ENCODE measurements around the gene TBL1XR1.
A peak's percentile ranks its signal among the peaks of the same experiment; 100 is the strongest.
"Not testable (repeated sequence)": the region's sequence is repeated elsewhere in the genome, so short reads cannot be mapped to it uniquely, and the experiment has no call there.

TBL1XR1 gene

DNA sequence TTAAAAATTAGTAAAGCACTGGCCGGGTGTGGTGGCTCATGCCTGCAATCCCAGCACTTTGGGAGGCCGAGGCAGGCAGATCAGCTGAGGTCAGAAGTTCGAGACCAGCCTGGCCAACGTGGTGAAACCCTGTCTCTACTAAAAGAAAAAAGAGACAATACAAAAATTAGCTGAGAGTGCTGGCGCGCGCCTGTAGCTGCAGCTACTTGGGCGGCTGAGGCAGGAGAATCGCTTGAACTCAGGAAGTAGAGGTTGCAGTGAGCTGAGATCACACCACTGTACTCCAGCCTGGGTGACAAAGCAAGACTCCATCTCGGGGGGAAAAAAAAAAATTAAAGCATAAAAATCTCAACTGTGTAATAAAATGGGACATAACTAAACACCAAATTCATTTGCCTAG, 58.1 kb downstream of the TBL1XR1 start:
- not testable (repeated sequence) for DNase-seq

DNA sequence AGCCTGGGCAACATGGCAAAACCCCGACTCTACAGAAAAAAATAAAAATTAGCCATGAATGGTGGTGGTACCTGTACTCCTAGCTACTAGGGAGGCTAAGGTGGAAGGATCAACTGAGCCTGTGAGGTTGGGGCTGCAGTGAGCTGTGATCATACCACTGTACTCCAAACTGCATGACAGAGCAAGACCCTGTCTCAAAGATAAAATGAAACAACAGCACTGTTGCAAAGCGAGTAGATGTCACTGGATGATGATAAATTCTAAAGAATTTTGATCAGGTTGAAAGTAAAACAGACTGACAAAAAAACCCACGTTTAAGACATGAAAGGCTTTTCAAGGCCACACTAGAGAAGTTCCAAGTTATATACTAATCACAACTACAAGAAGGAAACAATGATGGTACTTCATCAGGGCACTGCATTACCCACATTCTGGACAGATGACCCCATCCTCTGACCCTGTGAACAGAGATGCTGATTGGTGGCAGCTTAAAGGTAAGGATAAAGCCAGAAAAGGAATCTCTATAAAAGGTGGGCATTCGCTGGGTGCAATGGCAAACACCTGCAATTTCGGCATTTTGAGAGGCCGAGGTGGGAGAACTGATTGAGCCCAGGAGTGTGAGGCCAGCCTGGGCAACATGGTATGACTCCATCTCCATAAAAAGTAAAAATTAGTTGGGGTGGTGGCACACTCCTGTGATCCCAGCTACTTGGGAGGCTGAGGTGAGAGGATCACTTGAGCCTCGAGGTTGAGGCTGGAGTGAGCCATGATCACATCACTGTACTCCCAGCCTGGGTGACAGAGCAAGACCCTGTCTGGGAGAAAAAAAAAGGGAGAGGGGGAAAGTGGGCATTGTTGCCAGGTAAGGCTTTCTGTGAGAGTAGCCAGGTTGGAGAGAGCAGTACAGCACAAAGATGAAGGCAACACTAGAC, 59.2 kb downstream of the TBL1XR1 start:
- no peak for DNase-seq

DNA sequence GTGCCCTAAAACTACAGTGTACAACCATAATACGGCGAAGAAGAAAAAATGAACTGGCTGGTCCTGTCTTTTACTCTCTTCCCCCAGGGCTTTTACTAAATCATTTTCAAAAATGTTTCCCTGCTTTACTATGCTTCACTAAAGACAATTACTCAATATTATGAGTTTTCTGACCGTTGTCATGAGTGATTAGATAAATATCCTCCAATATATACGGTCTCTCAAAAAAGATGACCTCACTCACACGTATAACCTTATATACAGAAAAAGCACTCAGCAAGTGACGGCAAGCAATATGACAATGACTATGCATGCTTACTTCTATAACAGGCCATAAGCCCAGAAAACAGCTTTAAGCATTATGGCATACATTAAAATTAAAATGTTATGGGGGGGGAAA, 60.5 kb downstream of the TBL1XR1 start:
- no peak for DNase-seq

DNA sequence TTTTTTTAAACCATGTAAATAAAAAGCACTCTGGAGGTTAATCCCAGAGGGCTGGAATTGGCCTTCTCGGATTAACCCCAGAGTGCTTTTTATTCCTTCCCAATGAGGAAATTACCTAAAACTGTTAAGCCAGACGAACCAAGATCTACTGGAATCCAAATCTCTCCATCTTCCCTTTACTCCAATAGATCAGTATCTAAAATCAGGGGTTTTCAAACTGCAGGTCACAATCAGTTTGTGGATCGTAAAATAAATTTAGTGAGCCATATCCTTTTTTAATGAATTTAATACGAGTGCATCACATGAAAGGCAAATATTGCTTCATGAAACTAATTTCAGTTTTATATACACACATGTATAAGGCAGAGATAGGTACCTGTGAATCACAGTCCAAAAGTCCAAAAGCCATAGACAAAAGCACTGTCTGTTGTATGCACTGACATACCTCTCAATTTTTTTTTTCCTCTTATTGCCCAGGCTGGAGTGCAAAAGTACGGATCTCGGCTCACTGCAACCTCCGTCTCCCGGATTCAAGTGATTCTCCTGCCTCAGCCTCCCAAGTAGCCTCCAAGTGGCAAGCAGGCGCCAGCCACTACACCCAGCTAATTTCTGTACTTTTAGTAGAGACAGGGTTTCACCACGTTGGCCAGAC, 61.3 kb downstream of the TBL1XR1 start:
- DNase-seq: no peak

DNA sequence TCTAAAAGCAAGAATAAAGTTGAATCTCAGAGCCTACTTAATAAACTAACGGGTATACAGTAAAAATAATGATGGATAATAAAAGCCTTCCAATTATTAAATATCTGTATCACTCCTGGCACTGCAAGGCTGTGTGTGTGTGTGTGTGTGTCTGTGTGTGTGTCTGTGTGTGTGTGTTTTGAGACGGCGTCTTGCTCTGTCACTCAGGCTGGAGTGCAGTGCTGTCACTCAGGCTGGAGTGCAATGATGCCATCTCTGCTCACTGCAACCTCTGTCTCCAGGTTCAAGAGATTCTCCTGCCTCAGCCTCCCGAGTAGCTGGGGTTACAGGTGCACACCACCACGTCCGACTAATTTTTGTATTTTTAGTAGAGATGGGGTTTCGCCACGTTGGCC, 62.5 kb downstream of the TBL1XR1 start:
- no peak for DNase-seq

DNA sequence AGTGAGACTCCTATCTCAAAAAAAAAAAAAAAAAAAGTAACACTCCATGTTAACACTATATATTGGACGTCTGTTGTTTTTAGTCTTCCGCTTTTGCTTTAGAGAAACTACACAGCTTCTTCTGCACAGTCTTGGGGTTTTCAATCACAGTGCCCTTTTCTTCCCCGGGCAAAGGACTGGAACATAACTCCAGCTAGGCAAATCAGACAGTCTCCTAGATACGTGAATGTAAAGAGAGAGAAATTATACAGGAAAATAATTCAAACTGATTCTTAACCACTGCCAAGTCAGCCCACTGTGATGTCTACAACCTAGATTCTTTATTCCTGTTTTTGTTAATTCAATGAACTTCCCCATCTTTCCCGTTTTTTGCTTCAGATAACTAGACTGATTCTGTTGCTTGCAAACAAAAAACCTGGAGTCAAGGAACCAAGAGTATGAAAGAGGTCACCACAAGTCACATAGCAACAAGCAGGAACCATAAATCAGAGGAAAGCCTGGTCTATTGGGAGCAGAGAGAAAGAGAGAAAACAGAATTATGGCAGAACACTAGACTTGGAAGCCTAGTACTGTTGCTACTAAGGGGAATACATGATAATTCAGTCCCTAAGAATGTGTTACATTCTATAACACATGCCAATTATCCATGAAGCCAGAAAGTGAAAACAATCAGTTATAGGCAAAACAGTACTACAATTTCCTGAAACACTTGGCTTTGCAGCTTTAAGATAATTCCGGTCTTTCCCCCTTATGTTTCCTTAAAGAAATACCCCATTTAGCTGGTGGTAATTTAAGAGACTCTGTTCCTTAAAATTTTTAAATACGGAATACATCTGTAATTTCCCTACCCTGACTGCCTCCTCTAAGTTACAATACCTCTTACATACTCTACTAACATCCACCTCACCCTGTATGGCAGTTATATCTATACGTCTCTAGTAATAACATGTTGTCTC, 63.1 kb downstream of the TBL1XR1 start:
- DNase-seq: peak; percentile 17

DNA sequence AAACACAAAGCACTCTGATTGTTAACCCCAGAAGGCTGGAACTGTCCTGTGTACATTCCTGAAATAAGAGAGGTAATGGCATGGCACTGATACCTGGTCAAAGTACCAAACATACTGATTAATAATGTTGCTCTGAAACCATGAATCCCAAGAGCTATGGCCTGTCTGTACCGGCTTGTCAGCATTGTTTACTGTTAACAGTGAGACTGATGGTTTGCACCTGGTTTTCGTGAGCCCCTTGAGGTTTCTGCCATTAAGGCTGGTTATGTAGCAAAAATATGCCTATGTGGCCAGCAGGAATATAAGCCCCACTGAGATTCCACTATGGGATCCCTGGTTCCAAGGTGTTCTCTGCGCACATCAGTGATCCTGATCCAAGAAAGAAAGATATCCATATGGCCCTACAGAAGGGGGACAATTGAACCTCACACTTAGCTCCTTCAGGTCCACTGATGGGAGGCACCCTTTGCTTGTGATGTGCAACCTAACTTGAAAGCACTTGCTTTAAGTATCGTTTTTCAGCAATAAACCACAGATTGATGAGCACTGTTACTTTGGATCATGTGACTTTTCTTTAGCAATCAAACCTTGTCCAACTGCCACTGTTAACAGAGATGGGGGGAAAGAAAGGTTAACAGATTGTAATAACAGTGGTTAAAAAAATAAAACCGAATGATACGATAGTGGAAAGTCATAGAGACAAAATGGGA, 65.2 kb downstream of the TBL1XR1 start:
- no peak for DNase-seq

DNA sequence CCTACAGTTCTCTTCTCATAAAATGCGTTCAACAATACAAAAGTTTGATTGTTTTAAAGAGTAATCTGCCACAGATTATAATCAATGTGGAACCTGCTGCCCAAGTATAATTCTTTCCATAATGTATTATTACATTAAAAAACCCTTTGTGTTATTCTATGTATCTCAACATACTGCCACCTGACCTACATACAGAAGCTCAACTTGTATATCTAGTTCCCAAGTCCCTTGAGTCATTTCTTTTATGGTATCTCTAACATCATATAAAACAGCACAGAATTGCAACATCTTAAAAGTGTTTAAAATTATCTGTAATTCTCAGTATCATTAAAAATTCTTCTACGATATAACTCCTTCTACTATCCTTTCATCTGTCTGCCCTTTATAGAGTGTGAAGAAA, 70.3 kb downstream of the TBL1XR1 start:
- no peak for DNase-seq

DNA sequence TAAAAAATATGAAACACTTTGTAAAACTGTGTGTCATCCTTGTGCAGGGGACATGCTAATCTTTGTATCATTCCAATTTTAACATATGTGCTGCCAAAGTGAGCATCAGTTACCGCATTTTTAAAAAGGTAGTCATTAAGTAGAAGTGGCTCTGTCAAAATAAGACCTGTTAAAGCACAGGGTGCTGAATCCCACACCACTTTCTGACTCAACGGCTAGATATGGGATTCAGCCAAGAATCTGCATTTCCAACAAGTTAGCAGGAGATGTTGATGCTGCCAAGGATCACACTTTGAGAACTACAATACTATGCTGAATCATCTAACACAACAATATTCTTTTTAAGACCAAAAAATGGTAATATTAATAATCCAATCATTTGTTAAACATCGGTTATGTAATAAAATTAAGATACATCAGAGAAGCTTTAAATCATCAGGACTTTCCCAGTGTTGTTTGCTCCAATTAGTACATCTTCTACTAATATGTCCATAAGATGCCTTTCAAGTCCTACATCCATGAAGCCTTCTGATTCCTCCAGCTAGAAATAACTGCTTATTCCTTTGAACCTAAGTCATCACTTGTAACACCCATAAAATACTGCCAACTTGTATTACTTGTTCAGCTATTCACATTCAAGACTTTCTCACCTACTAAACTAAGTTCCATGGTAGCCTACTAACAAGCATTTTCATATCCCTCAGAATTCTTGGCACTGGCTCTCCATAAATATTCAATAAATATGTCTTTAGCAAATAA, 71.1 kb downstream of the TBL1XR1 start:
- peak; percentile 88 for DNase-seq

DNA sequence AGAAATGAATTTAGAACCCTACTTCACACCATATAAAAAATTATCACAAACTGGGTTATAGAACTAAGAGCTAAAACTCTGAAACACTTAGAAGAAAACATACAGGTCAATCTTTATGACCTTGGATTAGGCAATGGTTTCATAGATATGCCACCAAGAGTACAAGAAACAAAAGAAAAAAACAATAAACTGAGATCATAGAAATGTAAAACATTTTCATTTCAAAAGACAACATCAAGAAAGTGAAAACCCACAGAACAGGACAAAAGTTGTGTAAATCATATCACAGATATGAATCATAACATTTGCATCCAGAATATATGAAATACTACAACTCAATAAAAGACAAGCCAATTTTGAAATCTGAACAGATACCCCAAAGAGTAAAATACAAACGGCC, 72.4 kb downstream of the TBL1XR1 start:
- no peak for DNase-seq

DNA sequence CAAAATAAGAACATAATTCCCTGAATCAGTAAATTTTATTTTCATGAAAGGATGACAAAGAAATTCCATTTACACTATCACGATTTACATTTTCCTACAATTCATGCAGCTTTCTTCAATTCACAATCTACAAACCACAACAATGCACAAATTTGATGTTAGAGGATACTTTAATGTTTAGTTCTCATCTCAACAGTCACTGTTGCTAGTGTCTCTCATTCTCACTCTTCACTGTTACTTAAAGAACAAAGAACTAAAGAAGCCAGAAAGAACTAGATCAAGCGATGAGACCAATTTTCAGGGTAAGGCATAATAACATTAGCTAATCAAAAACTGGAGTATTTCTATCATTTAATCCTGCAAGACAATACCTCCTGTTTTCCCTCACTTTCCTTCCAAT, 73.5 kb downstream of the TBL1XR1 start:
- DNase-seq: no peak

DNA sequence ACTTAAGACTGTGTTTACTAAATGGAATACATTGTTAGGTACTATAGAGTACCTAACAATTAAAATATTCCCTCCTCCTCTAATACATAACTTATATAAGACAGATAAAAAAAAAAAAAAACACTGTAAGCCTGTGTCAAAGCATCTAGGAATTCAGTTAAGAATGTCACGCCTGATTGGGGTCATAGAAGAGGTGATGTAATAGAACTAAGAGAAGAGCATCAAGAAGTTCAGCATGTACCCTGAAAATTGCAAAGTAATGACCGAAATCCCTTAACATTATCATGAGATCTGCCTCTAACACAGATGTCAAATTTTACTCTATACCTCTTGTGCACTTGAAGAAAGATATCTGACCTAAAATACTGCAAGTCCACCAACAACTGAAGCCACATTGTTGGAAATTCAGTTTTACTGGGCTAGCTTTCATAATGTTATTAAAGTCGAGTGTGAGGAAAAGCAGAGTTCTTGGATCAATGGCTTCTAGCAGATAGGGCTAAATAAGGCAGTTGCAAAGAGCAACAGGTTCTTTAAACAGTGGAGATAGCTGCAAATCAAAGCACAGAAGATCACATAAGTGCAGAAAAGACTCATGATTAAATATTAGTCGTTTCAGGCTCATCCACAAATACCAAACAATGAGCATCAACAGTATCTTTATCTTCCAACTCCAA, 75.0 kb downstream of the TBL1XR1 start:
- DNase-seq: no peak

DNA sequence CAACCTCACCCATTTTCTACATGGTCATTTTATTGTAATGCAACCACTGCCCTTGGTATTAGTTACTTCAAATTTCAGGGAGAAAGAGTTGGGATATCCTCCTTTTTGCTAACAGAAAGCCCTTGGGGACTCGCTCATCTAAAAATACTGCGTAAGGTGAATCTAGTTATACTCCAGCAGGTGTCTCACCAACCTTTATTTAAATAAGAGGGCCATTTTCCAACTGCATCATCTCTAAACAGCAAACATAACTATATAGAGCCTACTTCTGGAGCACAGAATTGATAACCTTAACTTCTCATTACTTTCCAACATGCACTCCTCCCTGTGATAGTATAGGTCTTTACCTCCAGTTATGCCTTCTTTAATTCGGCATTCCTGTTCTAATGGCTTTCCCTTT, 77.5 kb downstream of the TBL1XR1 start:
- DNase-seq: no peak

DNA sequence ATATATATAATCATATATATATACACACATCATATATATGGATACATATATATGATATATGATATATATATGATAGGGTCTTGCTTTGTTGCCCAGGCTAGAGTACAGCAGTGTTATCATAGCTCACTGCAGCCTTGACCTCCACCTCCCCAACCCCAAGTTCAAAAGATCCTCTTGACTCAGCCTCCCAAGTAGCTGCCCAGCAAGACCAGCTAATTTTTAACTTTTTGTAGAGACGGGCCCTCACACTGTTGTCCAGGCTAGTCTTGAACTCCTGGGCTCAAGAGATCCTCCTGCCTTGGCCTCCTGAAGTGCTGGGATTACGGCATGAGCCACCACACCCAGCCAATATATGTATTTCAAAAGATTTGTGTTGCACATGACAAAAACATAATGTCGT, 83.0 kb downstream of the TBL1XR1 start:
- DNase-seq: no peak

DNA sequence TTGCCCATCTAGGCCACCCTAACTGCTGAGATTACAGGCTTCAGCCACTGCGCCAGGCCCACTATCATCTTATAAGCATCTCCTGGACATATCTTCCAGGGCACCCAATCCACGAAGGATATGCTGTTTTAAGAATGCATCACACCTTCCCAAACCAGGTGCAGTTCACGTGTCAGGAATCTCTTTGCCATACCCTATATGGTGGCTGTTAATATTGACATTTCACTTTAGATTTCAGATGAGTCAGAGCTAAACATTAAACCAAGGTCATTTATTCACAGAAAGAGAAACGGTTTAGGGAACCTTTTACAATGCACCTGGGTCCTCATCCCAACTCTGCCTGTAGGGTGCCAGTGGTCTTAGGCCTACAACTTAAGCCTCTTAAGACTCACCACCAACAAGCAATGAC, 85.7 kb downstream of the TBL1XR1 start:
- no peak for DNase-seq

DNA sequence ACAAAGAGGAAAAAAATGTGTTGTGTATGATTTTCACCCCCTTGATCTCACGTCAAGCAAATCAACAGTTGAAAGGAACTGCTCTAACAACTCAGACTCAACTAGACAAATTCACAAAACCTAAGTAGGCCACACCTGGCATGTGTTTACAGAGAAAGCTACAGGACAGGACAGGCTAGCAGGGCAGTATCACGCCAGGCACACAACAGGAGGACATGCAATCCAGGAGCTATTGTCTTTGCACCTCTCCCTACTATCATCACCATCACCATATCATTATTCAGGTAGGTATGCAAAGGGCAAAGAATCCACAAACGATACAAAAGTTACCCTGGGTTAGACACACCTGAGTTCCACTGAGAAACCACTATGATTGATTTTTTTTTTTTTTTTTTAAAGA, 86.4 kb downstream of the TBL1XR1 start:
- no peak for DNase-seq

DNA sequence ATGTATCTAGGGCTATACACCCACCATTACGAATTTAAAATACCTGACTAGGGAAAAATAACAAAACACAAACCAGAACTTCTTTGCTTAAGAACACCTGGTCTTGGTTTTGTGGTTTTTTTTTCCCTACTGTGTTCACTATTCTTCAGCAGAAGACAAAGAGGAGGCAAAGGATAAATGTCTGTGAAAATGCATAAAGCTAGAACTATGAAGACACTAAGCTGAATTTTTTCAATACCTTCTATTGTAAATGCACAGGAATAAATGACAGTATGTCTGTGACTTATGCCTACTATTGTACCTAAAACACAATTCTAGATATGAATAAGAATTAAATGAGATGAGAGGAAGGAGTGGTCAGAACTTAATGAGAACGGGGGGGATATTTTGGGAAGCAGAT, 86.9 kb downstream of the TBL1XR1 start:
- DNase-seq: no peak

DNA sequence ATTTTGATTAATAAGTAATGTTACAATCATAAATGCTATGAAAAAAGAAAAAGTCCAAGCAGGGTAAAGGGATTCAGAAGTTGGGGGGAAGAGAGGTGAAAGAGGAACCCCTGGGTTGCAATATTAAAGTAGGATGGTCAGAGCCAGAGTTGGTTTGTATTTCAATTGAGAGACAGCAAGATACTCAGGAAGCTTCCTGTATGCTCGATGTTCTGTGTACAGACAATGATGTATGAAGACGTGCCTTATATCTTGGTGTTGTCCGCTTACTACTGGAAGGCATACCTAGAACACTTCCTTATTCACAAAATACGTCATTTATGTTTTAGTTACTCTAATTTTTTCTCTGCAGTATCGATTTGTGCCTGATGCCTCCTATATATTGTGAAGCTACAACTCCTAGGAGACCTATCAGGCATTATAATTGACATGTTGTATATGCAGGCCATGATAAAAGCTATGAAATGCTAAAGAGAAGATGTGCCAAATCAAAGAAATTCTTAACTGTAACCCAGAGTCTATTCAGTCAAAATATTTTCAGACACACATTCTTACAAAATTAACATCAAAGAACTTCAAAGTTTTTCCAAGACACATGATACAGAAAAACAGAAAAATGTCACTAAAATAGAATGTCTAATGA, 87.5 kb downstream of the TBL1XR1 start:
- no peak for DNase-seq

DNA sequence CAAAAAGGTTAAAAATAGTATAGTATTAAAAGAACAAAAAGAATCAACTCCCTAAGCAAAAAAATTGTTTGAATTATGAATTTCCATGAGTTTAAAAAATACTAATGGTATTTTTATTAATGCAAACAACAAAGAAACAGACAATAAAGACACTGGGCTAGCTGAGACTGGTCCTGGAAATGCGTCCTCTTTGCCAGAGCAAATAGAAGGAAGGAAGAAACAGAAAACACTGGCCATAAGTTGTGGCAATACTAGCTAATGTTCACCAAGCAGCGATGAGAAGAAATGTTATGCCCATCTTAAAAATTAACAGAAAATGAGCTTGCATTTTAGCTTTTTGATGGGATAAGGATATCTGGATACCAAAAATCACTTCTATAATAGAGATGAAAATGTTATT, 88.6 kb downstream of the TBL1XR1 start:
- DNase-seq: no peak

DNA sequence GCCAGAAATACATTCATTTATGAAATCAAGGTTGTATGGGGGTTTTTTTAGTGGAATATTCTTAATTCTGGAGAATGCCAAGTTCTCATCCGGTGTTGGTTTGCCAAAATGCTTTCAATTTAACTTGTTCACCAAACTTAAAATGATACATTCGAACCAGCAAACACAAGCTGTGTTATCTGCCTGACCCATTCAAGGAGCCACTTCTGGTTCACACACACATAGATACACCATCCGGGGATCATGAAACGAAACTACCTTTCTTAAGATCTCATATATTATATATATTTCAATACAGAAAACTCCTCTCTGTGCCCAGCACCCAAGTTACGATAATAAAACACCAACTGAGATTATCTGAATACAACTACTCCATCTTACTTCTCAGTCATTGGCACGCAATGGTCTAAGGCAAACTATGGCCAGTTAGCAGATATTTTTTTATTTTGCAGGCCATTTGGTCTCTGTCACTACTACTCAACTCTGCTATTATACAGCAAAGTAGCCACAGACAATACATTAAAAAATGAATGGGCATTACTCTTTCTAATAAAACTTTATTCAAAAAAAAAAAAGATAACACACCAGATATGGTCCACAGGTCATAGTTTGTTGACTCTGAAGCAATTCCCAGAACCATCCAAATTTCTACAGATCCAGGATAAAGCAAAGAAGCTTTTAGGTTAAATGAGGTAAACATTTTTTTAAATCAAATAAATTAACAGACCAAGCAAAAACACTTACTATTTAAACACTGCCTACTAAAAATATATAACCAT, 89.6 kb downstream of the TBL1XR1 start:
- no peak for DNase-seq

All from fibroblast of skin of abdomen (primary cell).